Umbilical cord (tissue), 2 donors: ENCODE measurements around the gene SPAG17. TPM values are rescaled to one million over a fixed set of nuclear protein-coding genes. Genes with fewer than 3 reads are reported as not detected.
"Not testable (repeated sequence)": the region's sequence is repeated elsewhere in the genome, so short reads cannot be mapped to it uniquely, and the experiment has no call there.

Source experiments
- DNase-seq: peaks from one replicate; pipeline ENCODE4 v3.0.0-alpha.2; 2015; ENCODE audit warnings: low spot score
- total RNA-seq: library from RNA; depleted of rRNA; stranded (reverse); fragments of >200 nt; gene quantifications from one replicate; pipeline ENCODE4 v1.2.3, GENCODE V29; 2014; ENCODE audit warnings: low replicate concordance; ENCODE audit not compliant: insufficient read depth

Gene SPAG17
- total RNA-seq, 1 donor from 2014 or later, result 4.1 TPM

DNA sequence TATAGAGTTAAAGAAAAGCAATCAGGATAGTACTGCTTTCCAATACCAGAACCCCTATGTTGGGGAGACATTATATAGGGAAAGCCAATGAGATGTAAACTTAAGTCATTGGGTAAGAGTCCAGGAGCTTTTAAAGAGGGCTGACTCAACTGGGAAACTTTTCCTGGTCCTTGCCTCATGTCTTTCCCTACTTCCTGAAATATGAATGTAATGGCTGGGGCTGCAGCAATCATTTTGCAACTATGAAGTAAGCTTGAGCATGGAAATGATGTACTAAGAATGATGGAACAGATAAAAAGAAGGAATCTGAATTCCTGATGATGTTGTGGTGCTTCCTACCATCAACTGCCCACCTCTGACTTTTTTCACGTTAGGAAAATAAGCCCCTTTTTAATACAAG is 199.8 kb downstream of the SPAG17 start:
- no peak for DNase-seq

DNA sequence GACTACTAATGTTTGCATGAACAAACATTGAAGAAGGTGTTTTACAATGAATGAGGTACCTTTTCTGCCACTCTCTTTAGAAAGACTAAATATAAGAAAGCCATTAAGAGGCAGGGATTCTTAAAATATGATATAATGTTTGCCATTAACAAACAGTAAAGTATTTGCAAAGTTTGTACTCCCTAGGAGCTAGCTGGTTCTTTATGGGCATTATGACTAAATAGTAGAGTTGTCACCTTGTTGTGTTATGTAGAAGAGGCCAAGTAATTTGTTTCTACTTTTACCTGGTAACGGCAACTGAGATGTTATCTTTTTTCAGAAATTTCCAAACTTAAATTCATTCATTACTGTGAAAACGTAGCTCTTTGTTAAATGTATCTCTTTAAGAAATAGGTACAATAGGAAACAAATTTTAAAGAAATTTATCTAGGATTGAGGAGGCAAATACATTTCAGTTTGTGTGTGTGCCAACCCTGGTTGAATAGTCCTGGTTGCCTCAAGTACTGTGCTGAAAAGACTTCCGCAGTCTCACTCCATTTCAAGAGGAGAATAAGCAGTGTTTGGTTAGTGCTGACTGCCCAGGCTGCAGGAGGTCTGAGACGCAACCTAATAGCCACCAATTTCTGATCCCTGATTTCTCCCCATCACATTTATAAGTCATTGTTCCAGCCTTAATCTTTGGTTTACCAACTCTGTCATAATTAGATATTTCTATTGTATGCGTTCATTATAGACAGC is 203.4 kb downstream of the SPAG17 start:
- DNase-seq, result no peak

DNA sequence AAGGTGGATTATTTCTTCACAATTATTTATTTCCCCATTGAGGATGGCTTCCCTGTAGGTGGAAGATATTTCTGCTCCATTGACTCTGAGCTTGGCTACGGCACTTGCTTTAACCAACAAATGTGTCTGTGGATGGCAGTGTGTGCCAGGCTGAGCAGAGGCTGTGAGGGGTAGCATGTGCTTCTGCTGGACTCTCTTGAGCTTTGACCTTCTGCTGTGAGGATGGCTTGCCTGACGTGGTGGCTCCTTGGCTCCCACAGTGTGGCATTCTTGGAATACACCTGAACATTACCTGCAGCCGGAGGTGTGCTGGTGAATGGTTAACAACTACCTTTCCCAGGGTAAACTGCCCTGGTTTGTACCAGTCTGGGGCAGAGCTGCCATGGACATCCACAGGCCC is 208.6 kb downstream of the SPAG17 start:
- DNase-seq, result no peak

DNA sequence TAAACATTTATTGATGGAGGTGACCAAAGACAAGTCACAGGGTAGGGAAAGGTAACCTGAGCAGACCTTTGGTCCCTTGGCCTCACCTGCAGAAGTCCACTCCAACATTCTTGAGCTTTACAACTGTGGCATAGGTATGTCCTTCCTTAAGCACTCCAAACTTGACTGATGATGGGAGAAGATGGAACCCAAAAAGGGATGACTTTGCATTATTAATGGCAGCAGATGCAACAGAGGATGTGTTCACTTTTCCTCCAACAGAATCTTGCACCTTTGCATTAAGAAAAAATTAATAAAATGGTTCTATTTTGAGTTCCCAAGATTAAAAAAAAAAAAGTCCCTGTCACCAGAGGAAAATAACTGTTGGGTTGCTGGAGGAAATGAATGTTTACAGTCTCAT is 213.3 kb downstream of the SPAG17 start:
- no peak for DNase-seq

DNA sequence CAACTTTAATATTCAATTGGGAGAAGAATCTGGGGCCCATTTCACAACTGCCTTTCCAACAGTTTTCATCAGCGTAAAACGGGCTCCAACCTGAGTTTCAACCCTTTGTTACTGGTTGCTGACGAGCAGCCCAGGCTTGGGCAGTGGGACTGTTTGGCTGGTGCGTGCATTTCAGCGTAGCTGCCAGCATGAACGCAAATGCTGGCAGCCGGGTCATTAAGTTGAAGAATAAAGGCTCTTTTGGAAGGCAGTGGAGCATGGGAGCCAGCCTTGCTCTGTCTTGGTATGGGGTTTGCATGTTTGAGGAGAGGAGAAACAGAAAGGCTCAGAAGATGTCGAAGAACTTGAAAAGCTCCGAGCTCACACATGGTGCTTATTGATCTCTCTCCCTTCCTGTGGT is 214.8 kb downstream of the SPAG17 start:
- DNase-seq, result no peak

DNA sequence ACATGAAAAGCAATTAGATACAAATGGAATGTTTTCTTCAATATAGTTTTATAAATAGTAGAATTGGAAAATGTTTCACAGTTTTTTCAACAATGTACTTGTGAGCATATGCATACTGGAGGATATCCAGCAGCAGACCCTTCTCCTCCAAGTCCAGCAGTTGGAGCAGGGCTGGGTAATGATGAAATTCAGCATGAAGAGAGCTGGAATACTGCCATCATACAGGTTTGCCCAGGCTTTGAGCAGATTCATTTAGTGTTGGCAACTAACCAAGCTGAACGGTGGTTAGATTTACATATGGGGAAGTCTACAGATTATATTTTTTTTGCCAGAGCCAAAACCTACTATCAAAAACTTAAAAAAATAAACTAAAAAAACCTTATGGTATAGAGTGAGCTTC is 217.1 kb downstream of the SPAG17 start:
- peak; percentile 42 for DNase-seq

DNA sequence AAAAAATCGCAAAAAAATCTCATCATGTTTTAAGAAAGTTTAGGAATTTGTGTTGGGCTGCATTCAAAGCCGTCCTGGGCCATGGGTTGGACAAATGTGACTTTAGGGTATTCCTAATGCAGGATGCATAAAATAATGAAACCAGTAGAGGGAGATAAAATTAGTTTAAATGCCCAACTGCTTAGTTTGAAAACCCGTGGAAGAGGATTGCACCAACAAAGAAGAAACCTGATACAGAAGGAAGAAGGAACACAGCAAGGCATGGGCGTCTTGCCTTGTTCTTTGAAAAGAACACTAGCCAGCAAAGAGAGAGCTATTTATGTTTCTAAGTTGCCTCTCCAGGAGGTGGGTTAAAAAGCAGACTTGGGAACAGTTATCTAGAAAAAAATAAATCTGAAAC is 217.6 kb downstream of the SPAG17 start:
- DNase-seq, result peak; percentile 19

DNA sequence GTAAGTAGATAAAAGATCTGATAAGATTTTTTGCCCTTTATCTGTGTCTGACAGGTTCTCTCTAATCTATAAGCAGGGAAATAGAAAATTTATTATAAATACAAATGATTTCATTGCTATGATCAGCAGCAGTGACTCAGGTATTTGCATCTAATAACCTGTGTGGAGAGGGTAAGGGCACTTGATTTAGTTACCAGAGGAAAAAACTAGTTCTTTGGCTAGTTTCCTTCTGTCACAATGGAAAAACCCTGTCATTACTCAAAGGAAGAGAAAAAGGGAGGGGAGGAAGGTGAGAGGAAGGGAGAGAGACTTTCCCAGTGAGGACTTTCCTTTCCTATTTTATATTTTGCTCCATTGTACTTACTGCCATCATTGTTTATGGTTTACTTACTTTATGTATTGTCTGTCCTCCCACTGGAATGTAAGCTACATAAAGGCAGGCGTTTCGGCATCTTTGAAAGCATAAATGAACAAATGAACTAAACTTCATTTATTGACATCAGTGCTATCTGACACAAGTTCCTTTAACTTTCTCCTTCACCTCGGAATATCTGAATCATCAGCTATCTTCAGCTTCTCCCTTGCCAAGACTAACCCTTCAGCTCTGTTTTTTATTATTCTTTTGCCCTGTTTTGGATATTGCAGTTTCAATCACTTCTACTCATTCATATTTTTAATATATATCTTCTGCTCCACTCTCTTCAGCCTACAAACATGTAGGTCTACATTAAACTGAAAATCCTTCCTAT is 220.6 kb downstream of the SPAG17 start:
- DNase-seq, result no peak

DNA sequence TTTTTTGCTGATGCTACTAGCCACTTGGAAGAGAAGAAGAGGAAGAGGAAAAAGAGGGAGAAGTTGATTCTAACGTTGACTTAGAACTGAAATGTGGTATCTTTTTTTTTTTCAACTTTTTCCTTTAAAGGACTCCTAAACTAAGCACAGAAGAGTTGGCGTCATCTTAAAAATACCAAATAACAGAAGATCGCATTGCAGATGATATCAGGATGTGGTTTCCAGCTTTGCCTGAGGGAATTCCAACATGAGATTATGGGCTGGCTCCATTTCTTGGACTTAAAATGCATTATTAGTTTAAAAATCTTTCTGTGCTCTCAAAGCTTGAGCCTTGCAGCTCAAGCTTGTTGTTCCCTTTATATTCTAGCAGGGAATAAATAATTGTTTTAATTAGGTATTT is 225.7 kb downstream of the SPAG17 start:
- no peak for DNase-seq

DNA sequence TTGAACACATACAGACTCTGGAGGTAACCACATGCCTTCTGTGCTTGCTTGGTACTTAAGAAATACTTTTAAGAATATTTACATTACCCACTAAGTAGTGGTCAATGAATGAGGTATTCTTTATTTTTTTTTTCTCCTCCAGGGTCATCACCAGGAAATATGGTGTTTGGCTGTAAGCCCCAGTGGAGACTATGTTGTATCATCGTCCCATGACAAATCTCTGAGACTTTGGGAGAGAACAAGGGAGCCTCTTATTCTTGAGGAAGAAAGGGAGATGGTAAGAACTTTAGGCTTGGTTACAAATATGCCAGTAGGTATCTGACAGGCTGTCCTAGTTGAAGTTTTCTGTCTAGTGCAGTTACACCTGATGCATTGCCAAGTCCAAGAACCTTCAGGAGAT is 232.6 kb downstream of the SPAG17 start:
- DNase-seq, result no peak

DNA sequence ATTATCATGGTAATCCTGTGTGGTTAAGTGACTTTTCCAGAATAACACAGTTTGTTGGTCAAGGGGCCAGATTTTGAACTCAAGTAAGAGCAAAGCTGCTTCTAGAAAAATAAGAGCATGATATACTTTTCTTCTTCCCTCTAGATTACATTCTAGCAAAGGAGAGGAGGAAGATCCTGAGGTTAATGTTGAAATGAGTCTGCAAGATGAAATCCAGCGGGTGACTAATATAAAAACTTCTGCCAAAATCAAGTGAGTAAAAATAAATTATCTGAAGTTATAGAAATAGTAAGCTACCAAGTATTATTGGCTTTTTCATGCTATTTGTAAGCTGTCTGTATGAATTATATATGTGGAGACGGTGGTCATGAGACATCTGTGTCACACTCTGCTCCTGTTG is 242.7 kb downstream of the SPAG17 start:
- no peak for DNase-seq

DNA sequence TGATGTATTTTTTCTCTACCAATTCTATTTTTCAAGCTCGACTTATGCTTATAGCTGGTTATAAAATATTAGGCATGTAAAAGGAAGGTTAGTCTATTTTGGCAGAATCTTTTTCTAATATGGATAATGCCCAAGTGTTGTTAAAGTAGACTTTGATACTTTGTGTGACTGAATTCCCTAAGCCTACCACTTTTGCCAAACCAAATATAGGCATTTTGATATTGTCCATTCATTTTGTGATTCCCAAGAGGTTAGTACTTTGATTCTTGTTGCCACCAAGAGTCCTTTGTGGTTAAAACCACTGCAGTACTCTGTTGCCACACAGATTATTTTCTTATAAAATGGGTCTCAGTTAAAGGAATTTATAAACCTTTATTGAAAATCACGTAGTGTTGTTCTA is 251.3 kb downstream of the SPAG17 start:
- no peak for DNase-seq

DNA sequence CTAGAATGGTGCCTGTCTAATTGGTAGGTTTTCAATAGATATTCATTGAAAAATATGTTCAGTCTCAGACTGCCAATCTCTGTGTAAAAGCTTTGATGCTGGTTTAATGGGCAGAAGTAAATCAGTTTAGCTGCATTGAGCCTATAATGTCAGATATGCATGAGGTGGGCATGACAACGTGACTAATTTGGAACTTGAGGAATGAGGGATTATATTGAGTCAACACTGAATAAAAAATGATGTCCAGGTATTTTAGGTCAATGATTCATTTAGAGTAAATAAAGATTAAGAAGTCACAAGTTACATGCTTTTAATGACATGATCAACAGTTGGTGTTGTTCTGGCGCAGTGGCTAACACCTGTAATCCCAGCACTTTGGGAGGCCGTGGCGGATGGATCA is 252.5 kb downstream of the SPAG17 start:
- DNase-seq, result no peak

DNA sequence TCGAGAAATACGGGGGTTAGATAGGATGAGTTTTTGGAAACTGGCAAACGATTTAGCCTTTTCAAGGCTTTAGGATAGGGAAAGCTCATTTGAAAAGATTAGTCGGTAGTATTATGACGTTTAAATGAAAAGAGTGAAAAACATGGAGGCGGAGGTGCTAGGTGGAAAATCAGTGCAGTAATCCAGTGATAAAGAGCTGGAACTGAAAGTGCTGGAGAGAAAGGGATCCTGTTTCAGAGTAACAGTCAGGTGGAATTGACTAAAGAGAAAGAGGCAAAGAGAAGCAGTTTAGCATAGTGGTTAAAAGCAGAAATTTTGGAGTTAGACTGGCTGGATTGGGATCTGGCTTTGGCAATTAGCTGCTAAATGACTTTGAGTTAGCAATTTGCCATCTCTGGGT is 254.5 kb downstream of the SPAG17 start:
- no peak for DNase-seq

DNA sequence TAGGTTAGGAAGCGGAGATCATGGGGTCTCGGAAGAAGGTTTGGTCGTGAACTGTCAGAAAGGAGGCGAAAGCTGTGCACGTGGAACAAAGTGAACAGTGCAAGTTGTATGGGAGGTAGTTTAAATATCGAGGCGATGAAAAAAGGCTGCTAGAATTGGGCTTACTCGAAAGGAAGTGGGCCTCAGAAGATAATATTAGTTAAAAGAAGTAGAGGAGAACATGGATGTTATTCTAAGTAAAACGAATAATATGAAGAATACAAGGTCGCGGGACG is 254.9 kb downstream of the SPAG17 start:
- DNase-seq, result no peak

DNA sequence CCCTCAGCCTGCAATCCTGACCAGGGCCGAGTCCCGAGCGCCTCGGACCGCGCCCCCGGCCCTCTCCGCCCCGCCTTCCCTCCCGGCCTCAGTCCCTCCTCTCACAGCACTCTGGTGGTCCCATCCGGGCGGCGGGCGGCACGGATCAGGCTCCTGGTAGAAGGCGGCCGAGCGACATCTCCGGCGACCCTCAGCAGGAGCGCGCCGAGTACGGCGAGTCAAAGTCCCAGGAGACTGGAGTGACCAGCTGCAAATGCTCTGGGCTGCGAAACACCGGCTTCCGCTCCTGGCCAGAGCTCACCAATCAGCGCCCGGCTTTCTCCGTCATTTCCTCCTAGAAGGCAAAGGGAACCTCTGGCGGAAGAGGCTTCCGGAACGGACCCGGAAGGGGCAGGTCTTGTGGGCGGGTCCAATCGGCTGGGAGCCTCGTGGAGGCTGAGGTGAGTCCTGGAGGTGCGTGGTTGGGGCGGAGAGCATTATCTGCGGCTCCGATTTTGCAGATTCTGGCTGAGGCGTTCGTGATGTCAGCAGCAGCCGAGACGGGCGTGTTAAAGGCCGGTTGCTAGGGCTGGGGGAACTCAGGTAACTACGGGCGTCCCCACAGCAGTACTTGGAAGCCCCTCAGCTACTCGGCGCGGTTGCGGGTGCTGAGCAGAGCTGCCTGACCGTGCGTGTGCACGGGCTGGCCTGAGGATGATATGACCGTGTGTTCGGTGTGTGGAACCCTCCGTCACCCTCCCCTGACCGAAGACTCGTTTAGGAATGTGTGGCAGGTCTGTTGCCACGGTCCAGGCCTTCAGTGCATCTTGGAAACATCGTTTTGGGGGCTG is 255.5 kb downstream of the SPAG17 start, which contains the start of the genes GDAP2 and WDR3:
TSS of gene GDAP2 (minus strand) at position 279 of the 830 bp plus-strand sequence. CDS start 9,264 bp downstream, outside the sequence.
TSS of gene WDR3 (plus strand) at position 397 of the 830 bp plus-strand sequence. CDS start 3,581 bp downstream, outside the sequence.
- DNase-seq, result peak; percentile 99

DNA sequence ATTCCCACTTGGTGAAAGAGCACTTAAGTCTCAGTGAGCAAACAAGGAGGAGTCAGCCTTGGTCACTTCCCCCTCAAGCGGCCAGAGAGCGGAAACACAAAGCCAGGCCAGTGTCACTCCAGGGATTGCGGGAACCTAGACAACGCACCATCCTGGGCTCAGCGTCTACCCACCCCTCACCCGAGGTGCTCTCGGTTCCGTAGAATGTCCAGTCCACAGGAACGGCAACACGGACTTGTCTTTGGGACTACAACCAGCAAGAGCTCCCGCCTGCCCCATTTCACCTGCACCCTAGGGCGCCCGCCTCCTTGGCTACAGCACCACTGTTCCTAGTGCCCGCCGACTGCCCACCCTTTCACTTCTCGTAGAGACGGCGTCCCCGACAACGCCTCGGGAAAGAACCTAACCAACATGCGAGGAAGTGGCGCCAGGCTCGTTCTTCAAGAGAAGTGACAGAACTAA is 256.1 kb downstream of the SPAG17 start:
- DNase-seq, result peak; percentile 63

DNA sequence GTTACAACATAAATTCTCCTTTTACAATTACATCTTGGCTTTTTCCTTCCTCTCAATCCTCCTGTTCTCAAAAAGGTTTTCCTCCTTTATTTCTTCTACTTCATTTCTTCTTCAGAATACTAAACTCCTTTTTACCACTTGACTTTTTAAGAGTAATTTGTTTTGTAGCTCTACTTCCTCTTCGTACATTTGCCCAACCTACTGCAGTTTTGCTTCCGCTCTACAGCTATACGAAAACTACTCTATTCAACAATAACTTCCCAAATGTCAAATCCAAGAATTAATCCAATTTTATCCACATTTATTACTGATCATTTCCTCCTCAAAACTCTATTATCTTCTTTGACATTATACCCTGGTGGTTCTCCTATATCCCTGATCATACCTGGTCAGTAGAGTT is 259.0 kb downstream of the SPAG17 start:
- no peak for DNase-seq

DNA sequence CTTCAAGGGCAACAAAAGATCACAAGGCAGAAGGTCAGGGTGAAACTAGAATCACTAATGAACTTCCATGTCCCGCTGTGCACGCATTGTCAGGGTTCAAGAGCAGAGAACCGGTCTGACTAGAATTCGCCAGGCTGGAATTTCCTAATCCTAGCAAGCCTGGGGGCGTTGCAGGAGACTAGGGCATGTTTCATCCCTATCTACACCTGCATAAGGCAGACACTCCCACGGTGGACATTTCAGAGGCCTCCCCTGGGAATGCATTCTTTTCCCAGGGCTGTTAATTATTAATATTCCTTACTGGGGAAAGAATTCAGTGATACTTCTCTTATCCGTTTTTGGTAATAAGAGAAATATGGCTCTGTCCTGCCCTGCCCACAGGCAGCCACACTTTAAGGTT is 262.3 kb downstream of the SPAG17 start:
- DNase-seq, result not testable (repeated sequence)

DNA sequence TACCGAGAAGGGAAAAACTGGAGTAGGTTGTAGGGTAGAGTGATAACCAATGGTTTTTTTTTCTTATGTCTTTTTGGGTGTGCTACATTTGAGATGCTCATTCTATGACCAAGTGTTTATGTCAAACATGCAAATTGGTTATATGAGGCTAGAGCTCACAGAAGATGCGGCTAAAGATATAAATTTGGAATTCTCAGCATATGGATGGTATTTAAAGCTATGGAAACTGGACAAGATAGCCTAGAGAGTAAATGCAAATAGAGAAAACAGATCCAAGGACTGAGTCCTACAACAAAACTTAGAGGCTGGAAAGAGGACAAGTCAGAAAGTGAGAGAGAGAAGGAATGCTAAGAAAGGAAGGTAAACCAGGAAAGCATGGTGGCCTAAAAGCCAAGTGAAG is 263.0 kb downstream of the SPAG17 start:
- no peak for DNase-seq

DNA sequence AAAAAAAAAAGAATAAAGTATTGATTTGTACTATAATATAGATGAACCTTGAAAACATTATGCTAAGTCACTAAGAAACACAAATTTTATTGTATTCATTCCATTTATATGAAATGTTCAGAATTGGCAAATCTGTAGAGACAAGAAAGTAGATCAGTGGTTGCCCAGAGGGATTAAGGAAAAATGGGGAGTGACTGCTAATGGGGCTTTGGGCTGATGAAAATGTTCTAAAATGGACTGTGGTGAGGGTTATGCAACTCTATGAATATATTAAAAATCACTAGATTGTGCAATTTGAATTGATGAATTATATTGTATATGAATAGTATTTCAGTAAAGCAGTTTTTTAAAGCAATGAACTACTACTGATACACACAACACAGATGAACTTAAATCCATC is 265.7 kb downstream of the SPAG17 start:
- no peak for DNase-seq

DNA sequence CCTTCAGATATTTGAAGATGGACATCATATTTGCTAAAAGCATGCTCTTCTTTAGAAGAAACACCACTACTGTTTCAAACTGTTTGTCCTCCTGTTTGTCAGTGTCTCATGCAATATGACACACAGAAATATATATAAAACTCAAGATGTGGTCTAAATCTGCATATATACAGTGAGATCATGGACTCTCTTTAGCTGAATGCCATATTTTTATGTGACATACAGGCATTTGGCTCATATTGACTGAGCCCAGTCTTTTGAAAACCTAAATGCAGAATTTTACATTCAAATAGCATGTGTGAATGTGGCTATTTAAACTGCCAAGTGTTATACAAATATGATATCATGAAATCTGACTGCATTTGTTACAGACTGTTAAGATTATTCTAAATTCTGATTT is 274.0 kb downstream of the SPAG17 start:
- no peak for DNase-seq
